Renal cortex interstitium (tissue), 11 donors: ENCODE data around the gene TSPO. TPM values are rescaled to one million over a fixed set of nuclear protein-coding genes. Genes with fewer than 3 reads are reported as not detected.

Source experiments
- DNase-seq, 11 donors: peaks; one replicate each; pipeline ENCODE4 v3.0.0-alpha.2; 2013; ENCODE audit warnings: low read depth in 9 of 11, low spot score in 4 of 11; ENCODE audit errors: extremely low read depth in 1 of 11
- polyA plus RNA-seq, 3 donors: library from polyadenylated mRNA; unstranded; fragments of 120-200 nt; gene quantifications; one replicate each; pipeline ENCODE4 v1.2.1, GENCODE V29; 2013; ENCODE audit not compliant: insufficient read length in 3 of 3

Gene TSPO
- polyA plus RNA-seq, 3 donors = 12.2 to 29.4 (median 23.1) TPM

- no peak for DNase-seq
These were observed 621 bp downstream of the TSPO start for GRCh38 chr22:43152003-43152356.

GRCh38 chr22:43152357-43153071 is 1.2 kb downstream of the TSPO start:
- no peak for DNase-seq

GRCh38 chr22:43153899-43154298 is 2.5 kb downstream of the TSPO start:
- DNase-seq = no peak

GRCh38 chr22:43154887-43155536 is 3.7 kb downstream of the TSPO start:
- no peak for DNase-seq

- no peak for DNase-seq
These were observed 4.4 kb downstream of the TSPO start for GRCh38 chr22:43155789-43156188.

GRCh38 chr22:43156413-43156812 is 5.1 kb downstream of the TSPO start:
- no peak for DNase-seq

GRCh38 chr22:43157874-43158546 is 6.7 kb downstream of the TSPO start:
- DNase-seq = no peak

GRCh38 chr22:43158778-43159483 is 7.6 kb downstream of the TSPO start:
- no peak for DNase-seq

- no peak for DNase-seq
These were observed 8.3 kb downstream of the TSPO start for GRCh38 chr22:43159484-43160178.

GRCh38 chr22:43160497-43161126 is 9.3 kb downstream of the TSPO start:
- no peak for DNase-seq

- no peak for DNase-seq
These were observed 11.2 kb downstream of the TSPO start for GRCh38 chr22:43162412-43163150.

- no peak for DNase-seq
These were observed 12.0 kb downstream of the TSPO start for GRCh38 chr22:43163241-43163795.

GRCh38 chr22:43164636-43165035 is 13.3 kb downstream of the TSPO start:
- DNase-seq = no peak

GRCh38 chr22:43166132-43166930 is 15.0 kb downstream of the TSPO start:
- DNase-seq = no peak

- DNase-seq = no peak
These were observed 15.7 kb downstream of the TSPO start for GRCh38 chr22:43167001-43167589.

GRCh38 chr22:43168471-43169309 is 17.3 kb downstream of the TSPO start:
- no peak for DNase-seq
